K562 (cell line): ENCODE results near the gene PBXIP1. TPM values are rescaled to one million over a fixed set of nuclear protein-coding genes. Genes with fewer than 3 reads are reported as not detected.

Experiments used
- ARID2 ChIP-seq: fragments of 450-650 bp; IDR thresholded peaks from 2 replicates; pipeline ENCODE4 v1.6.1; 2017; ENCODE audit warnings: antibody characterized with exemption, mild to moderate bottlenecking
- CCNT2 ChIP-seq: IDR thresholded peaks from 2 replicates; pipeline ENCODE4 v1.6.1; 2011; ENCODE audit warnings: borderline replicate concordance, low read depth, mild to moderate bottlenecking, moderate library complexity, mixed read lengths, low read length; ENCODE audit not compliant: insufficient read length; ENCODE audit errors: extremely low read depth
- CEBPZ ChIP-seq: fragments of 150-350 bp; IDR thresholded peaks from 2 replicates; pipeline ENCODE4 v1.6.1; 2014; ENCODE audit warnings: low read depth, mild to moderate bottlenecking, low read length, borderline replicate concordance
- CREB1 ChIP-seq, 2 experiments: sonication (generic) in 1 of 2; formaldehyde crosslinking in 1 of 2; IDR thresholded peaks; 2 replicates each; pipeline versions ENCODE4 v1.6.1 to v1.8.0; 2012 to 2022; ENCODE audit warnings: inconsistent platforms in 1 of 2, mild to moderate bottlenecking in 1 of 2, missing genetic modification reagents in 1 of 2, moderate library complexity in 1 of 2
- ELK3 ChIP-seq: fragments of 450-650 bp; formaldehyde crosslinking; IDR thresholded peaks from 2 replicates; pipeline ENCODE4 v1.4.0; 2020; ENCODE audit warnings: mild to moderate bottlenecking
- HMG20B ChIP-seq: fragments of 250-450 bp; sonication (Bioruptor Pico); IDR thresholded peaks from 2 replicates; pipeline ENCODE4 v1.5.0; 2021; ENCODE audit warnings: mild to moderate bottlenecking
- MLLT1 ChIP-seq, 2 experiments: fragments of 450-650 bp; IDR thresholded peaks; 2 replicates each; pipeline ENCODE4 v1.6.1; 2016
- MNT ChIP-seq, 2 experiments: fragments of 450-650 bp; conservative IDR thresholded peaks; 2 replicates each; pipeline ENCODE4 v1.6.1; 2017; ENCODE audit warnings: mild to moderate bottlenecking in 2 of 2, moderate library complexity in 2 of 2
- MTF1 ChIP-seq: fragments of 250-450 bp; sonication (Bioruptor Pico); IDR thresholded peaks from 2 replicates; pipeline ENCODE4 v1.9.0; 2021; ENCODE audit warnings: moderate library complexity, mild to moderate bottlenecking, inconsistent platforms, borderline replicate concordance
- POU5F1 ChIP-seq: fragments of 150-350 bp; IDR thresholded peaks from 2 replicates; pipeline ENCODE4 v1.6.1; 2014; ENCODE audit warnings: borderline replicate concordance, low read length, low read depth, mild to moderate bottlenecking; ENCODE audit not compliant: partially characterized antibody
- RB1 ChIP-seq: fragments of 450-650 bp; IDR thresholded peaks from 2 replicates; pipeline ENCODE4 v1.6.1; 2017; ENCODE audit warnings: low read depth, mild to moderate bottlenecking
- SIN3B ChIP-seq: fragments of 450-650 bp; IDR thresholded peaks from 2 replicates; pipeline ENCODE4 v1.6.1; 2017; ENCODE audit warnings: low read depth, mild to moderate bottlenecking, moderate library complexity
- TAF7 ChIP-seq: fragments of 450-650 bp; IDR thresholded peaks from 2 replicates; pipeline ENCODE4 v1.6.1; 2016; ENCODE audit warnings: missing genetic modification characterization, missing compliant biosample characterization
- ZBTB43 ChIP-seq: sonication (generic); formaldehyde crosslinking; IDR thresholded peaks from 2 replicates; pipeline ENCODE4 v1.8.0; 2023; ENCODE audit warnings: mild to moderate bottlenecking, missing genetic modification reagents
- ZFP1 ChIP-seq: fragments of 450-650 bp; formaldehyde crosslinking; IDR thresholded peaks from 2 replicates; pipeline ENCODE4 v1.4.0; 2020; ENCODE audit warnings: mild to moderate bottlenecking, mixed read lengths
- ZNF586 ChIP-seq: fragments of 450-650 bp; formaldehyde crosslinking; conservative IDR thresholded peaks from 2 replicates; pipeline ENCODE4 v1.4.0; 2020; ENCODE audit warnings: mild to moderate bottlenecking, moderate library complexity
- polyA plus RNA-seq, 8 experiments: library from polyadenylated mRNA; depleted of rRNA in 4 of 8; stranded (reverse) in 5 of 8; unstranded in 3 of 8; fragments of >200 nt; fragmentation: Nextera tagmentation in 2 of 8; fragmentation: Illumina TruSeq in 1 of 8; extraction: Ambion mirVana in 2 of 8; extraction: Trizol in 1 of 8; gene quantifications; 2 replicates each; pipeline versions ENCODE4 v1.2.1 to v1.2.3, GENCODE V29; 2011 to 2014; ENCODE audit warnings: inconsistent platforms in 1 of 8, missing spikeins in 1 of 8
- total RNA-seq, 7 experiments: library from RNA; depleted of rRNA in 6 of 7; stranded (reverse); fragments of >200 nt in 6 of 7; fragmentation: Illumina TruSeq in 2 of 7; extraction: Trizol in 2 of 7; gene quantifications; 2 replicates each; pipeline versions ENCODE4 v1.2.1 to v1.2.3, GENCODE V29; 2011 to 2021; ENCODE audit warnings: low replicate concordance in 1 of 7

Gene PBXIP1
- total and polyA plus RNA-seq, 9 of the 15 experiments (the other 6 are each of a cell fraction or from before 2014, with no cell fraction given), result 0.13 to 8.3 (median 5.8) TPM

- TF ChIP-seq TAF7 (tag) (peak; percentile 71; the same call in 1 of the 2 replicates), MLLT1 (IDR thresholded peaks at IDR 0.05) (peak; percentile 22 to 99; a peak in 2 of 4 replicates), CREB1 (IDR thresholded peaks at IDR 0.05) (peak; percentile 55; the same call in 1 of the 2 replicates), CREB1 (CRISPR knock-in tag; IDR thresholded peaks at IDR 0.05) (peak; percentile 70; the same call in 1 of the 2 replicates), MNT (conservative IDR thresholded peaks at IDR 0.05) (peak; percentile 100), ELK3 (CRISPR knock-in tag) (no peak), SIN3B (peak; percentile 76), POU5F1 (peak; percentile 20), CCNT2 (no peak), RB1 (peak; percentile 88), ZNF586 (CRISPR knock-in tag) (no peak; the same call in 1 of the 2 replicates), CEBPZ (peak; percentile 98), ZFP1 (CRISPR knock-in tag) (no peak), ARID2 (0 out of 2 replicates have a peak, but pooled peaks have one; percentile 34), HMG20B (CRISPR knock-in tag) (no peak), MTF1 (CRISPR knock-in tag) (no peak), ZBTB43 (CRISPR knock-in tag) (peak; percentile 31; the same call in 1 of the 2 replicates)
Measured at GRCh38 chr1:154982897-154983648, 27.2 kb upstream of the PBXIP1 start, which contains the start of gene FLAD1 (continued).
